ENCODE measurements around the gene WFDC6. TPM values are rescaled to one million over a fixed set of nuclear protein-coding genes. Genes with fewer than 3 reads are reported as not detected.

WFDC6 gene
- total RNA-seq, 1 experiment from 2014 or later = not detected

DNA sequence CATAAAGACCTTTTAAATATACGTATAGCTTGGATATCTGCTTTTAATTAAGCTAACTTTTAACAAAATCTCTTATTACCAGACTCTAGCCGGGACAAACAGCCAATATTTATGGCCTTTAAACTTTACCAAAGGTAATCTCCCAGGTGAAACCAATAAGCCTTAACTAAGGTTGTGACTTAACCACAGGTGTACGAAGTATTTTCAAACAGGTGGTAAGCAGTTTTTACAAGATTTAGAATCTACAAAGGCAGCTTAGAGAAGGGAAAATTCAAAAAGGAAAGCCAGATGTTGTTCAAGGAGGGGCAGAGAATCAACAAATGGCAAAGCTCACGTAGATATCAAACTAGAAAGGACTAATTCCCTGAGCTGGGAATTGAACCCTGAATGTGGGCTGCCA, 53.9 kb downstream of the WFDC6 start:
- no peaks in the 10 kb centered on the region for H4K20me1 ChIP-seq (ENCODE audit: control insufficient read depth, insufficient read depth, insufficient read length)
- no peak overlapping the region for H3K9ac ChIP-seq (ENCODE audit: extremely low read depth, insufficient read length, low read length)
- H2BK20ac ChIP-seq (ENCODE audit: low read depth, low read length, poor library complexity, severe bottlenecking) = no peak overlapping the region
- DNase-seq = no peak
- no peak overlapping the region for H2BK5ac ChIP-seq (ENCODE audit: insufficient read length, low read length)
- H3K4me2 ChIP-seq (ENCODE audit: insufficient read depth, insufficient read length, low read length) = no peak overlapping the region
- H3K27me3 ChIP-seq (ENCODE audit: insufficient read depth, low read length) = no peaks in the 10 kb centered on the region
- H2BK15ac ChIP-seq (ENCODE audit: low read depth, low read length) = no peak overlapping the region
- H3K27me3 Mint-ChIP-seq (ENCODE audit: low read depth) = peaks cover 6% of the 10 kb centered on the region; the same call in 1 of the 2 replicates
- H3K4me3 Mint-ChIP-seq = no peak overlapping the region
- no peak overlapping the region for H3K4ac ChIP-seq (ENCODE audit: low read depth, low read length)
- no peak overlapping the region for H4K8ac ChIP-seq (replicated peaks; ENCODE audit: insufficient read length, low read depth, low read length)
- no peaks in the 10 kb centered on the region for H3K79me1 ChIP-seq (ENCODE audit: insufficient read depth, low read depth, low read length, poor library complexity, severe bottlenecking)
- no peaks in the 10 kb centered on the region for H3K79me2 ChIP-seq (ENCODE audit: insufficient read depth, low read length)
- no peaks in the 10 kb centered on the region for H3K9me3 ChIP-seq (ENCODE audit: control insufficient read depth, low read depth, low read length)
- H4K5ac ChIP-seq (ENCODE audit: insufficient read length, low read depth, low read length) = no peak overlapping the region
- TF ChIP-seq, protein P1, sequence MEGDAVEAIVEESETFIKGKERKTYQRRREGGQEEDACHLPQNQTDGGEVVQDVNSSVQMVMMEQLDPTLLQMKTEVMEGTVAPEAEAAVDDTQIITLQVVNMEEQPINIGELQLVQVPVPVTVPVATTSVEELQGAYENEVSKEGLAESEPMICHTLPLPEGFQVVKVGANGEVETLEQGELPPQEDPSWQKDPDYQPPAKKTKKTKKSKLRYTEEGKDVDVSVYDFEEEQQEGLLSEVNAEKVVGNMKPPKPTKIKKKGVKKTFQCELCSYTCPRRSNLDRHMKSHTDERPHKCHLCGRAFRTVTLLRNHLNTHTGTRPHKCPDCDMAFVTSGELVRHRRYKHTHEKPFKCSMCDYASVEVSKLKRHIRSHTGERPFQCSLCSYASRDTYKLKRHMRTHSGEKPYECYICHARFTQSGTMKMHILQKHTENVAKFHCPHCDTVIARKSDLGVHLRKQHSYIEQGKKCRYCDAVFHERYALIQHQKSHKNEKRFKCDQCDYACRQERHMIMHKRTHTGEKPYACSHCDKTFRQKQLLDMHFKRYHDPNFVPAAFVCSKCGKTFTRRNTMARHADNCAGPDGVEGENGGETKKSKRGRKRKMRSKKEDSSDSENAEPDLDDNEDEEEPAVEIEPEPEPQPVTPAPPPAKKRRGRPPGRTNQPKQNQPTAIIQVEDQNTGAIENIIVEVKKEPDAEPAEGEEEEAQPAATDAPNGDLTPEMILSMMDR (conservative IDR thresholded peaks at IDR 0.05) = no peak
- H3K27ac Mint-ChIP-seq = no peak overlapping the region
- H3K4me1 Mint-ChIP-seq = peaks cover 25 to 26% of the 10 kb centered on the region in 2 experiments
- no CpG with 5 or more reads among the region's 4 CpGs for WGBS (ENCODE audit: extremely low coverage, insufficient read length, low lambda C conversion rate)
- H3K23me2 ChIP-seq (ENCODE audit: insufficient read length, low read depth, low read length, poor library complexity, severe bottlenecking) = peaks cover 5% of the 10 kb centered on the region
- peaks cover 7% of the 10 kb centered on the region; the same call in 1 of the 2 replicates for H3K4me1 ChIP-seq (ENCODE audit: insufficient read depth, low read length)
- no peak overlapping the region for H3T11ph ChIP-seq (ENCODE audit: low read length)
- no peak overlapping the region for H3K27ac ChIP-seq (ENCODE audit: insufficient read length, low read depth, low read length)
- no peak overlapping the region for H3K18ac ChIP-seq (ENCODE audit: insufficient read length, low read depth, low read length)
- no peak overlapping the region for H2AK5ac ChIP-seq (ENCODE audit: insufficient read length, low read length)
- no peak overlapping the region for H2BK120ac ChIP-seq (ENCODE audit: low read depth, low read length, poor library complexity, severe bottlenecking)
- no peak overlapping the region for H4K91ac ChIP-seq (ENCODE audit: insufficient read length, low read depth, low read length)
- no peak overlapping the region for H3K14ac ChIP-seq (ENCODE audit: insufficient read depth, low read length)
- peaks cover 3 to 6% (median 4%) of the 10 kb centered on the region in 3 experiments; a peak in 5 of 7 replicates for H3K36me3 Mint-ChIP-seq (ENCODE audit: insufficient read depth in 1 of 3, low read depth in 3 of 3)
- H2AFZ ChIP-seq (ENCODE audit: low read length) = no peak overlapping the region
- H2BK12ac ChIP-seq (ENCODE audit: insufficient read length, low read depth, low read length) = no peak overlapping the region
- H3K9me3 Mint-ChIP-seq = no peaks in the 10 kb centered on the region
- no peak overlapping the region for H3K23ac ChIP-seq (ENCODE audit: insufficient read length, low read depth, low read length)
- no peak overlapping the region for H3K56ac ChIP-seq (ENCODE audit: insufficient read length, low read depth, low read length)

All from H9 (cell line).